HG02852 (cell line): ENCODE measurements around the gene ERICH2.

Experiments
- ATAC-seq: cut with Tn5 transposase; IDR thresholded peaks from one replicate; pipeline ENCODE4 v1.9.1; 2021; ENCODE audit warnings: mild to moderate bottlenecking, moderate library complexity; ENCODE audit not compliant: unreplicated experiment

The ERICH2 gene

DNA sequence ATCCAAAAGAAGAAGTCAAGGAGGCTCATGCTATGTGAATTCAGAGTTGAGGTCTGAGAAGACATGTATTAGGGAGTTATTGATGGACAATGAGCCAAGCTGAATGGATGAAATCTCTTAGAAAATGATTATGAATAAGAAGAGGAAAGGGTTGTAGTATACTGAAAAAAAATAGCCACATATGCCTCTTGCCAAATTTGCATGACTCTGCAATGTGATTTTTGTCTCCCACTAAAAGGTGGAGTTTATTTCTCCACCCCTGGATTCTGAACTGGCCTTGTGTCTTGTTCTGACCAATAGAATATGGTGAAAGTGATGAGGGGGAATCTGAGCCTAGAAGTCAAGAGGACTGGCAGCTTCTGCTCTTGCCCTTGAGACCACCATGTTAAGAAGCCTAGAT, 8.6 kb upstream of the ERICH2 start:
- ATAC-seq = no peak

DNA sequence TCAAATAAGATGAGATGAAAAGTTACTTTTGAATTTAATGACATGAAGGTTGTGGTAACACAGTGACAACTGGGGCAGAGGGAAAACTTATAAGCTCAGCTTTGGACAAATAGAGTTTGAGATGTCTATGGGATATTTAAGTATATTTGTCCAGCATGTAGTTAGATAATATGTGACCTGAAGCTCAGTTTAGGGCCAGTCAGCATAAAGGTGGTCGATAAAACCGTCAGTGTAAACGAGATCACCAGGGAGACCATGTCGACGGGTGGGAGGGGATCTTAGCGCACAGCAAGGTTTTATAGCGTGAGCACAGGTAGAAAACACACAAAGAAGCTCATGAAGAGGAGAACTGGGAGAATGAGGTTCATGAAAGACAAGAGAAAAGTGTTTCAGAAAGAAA, 7.4 kb upstream of the ERICH2 start:
- ATAC-seq = no peak

GRCh38 chr2:170763232-170763631, 6.9 kb upstream of the ERICH2 start:
- no peak for ATAC-seq

DNA sequence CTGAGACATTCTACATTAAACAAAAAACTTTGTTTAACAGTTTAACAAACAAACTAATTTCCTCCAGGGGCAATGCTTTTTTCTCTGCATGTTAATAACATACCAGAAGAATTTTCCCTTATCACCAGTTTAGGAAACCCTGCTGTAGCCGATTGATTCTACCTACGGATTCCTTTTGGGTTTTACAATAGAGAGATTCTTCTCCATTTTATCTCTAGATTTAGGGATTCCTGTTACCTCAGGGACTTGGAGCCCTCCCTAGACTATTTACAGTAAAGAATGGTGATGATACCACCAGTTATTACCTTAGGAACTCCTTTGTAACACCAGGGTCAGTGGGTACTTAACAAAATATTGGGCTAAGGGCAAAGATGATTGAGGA, 5.3 kb upstream of the ERICH2 start:
- ATAC-seq = no peak

DNA sequence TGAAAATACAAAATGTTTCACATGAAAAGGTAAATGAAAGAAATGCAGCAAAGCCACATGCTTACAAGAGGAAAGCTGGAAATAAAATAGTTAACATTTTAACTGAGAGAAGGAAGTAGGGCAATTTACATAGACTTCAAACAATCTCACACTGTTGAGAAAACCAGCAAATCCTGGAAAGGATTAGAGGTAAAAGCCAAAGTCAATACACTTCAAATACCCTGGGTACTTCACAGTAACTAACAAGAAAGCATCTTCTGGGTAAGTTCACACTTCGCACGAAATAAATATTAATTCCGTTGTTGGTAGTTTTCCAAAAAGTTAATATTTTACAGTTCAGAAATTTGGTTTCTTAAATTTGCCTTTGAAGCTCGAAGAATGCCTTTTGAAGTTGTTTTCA, 3.5 kb upstream of the ERICH2 start:
- ATAC-seq = no peak

DNA sequence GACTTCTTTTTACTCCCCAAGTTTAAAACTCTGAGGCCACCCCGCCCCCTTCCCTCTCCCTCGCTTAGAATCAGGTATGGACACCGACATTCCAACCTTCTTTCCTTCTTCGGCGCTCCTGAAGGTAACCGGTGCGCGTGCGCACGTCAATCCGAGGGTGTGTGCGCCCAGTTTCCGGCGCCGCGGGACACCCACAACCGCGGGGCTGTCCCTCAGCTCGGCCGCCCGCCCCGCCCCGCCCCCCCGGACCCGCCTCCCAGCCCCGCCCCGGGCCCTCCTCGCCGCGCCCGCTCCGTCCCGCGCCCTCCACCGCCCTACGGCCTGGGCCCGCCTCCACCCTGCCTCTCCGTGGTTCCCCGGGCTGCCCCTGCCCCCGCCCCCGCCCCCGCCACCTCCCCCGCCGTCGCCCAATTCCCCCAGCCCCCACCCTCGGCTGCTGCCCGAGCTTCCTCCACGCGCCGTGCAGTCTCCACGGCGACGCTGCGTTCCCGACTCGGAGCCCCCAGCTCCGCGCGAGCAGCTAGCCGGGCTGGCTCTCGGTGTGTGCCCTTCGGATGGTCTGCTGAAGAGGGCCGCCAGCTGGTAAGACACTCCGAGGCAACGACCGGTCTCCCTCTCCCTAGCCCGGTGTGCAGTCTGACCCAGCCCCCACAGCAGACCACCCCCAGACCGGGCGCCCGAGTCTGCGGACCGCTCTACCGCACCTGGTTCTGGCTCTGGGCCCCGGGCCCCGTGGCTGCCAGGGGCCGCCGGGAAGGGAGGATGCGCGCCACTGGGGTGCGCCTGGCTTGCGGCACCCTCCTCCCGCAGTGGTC, 635 bp downstream of the ERICH2 start:
- peak; percentile 84 for ATAC-seq

GRCh38 chr2:170771421-170771937, 1.3 kb downstream of the ERICH2 start:
- ATAC-seq = no peak

DNA sequence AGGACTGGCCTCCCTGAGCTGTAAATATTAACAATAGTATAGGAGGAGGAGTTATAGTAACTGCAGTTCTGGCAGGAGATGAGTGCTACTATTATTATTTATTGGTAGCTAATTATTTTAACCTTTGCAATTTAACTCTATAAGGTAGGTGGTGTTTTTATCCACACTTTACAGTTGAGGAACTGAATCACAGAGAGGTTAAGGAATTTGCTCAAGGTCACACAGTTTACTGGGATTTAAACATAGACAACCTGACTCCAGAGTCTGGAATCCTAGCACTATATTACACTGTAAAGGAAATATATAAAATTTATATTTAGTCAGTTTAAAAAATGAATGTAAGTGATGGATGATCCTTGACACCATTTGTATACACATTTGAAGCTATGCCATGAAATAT, 2.1 kb downstream of the ERICH2 start:
- ATAC-seq = no peak

DNA sequence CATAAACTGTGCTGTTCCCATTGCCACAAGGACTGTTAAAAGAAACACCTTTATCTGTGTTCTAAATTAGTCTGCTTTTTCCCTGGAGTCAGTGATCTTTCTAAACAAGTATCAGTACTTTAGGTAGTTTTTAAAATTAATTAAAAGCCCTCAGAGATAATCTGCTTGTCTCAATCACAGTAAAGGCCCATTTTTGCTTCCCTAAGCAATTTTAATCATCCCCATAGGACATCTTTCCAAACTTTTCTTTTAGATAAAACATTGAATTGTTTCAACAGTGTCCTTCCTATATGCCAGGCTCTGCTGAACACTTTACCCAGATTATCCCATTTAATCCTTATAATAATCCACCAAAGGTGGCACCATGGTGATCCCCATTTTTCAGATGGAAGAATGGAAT, 3.9 kb downstream of the ERICH2 start:
- no peak for ATAC-seq

DNA sequence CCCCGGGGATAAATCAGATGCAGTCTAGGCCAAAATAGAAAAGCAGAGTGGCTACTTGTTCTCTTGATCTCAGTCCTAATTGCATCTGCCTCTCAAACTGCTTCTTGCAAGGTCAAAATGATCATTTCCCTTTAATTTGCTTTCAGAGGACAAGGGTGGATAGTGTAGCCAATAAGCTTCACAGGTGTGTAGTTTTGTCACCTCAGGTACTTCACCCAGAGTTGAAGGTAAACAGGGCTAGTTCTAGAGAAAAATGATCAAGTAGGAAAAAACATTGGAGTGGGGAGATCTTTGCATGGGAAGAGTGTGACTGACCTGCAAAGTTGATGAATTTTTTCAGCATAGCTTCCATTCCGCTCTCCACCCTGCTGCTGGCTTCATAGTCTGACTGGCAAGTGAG, 8.7 kb downstream of the ERICH2 start:
- ATAC-seq = no peak

DNA sequence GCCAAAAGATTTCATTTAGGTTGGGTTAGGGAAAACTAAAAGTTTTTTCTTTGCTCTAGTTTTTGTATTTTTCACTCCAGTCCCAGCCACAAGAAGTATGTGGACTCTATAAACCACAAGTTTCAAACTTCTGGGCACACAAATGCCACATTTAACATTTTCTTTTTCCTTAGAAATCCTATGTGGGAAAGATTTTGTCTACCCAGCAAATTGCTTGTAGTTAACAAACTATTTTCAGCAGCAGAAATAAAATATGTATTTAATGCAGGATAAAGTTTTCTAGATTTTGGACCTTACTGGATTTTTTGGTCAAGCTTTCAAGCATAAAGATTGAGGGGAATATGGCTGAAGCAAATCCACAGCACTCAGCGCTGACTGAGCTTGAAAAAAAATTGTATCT, 9.1 kb downstream of the ERICH2 start:
- ATAC-seq = no peak

DNA sequence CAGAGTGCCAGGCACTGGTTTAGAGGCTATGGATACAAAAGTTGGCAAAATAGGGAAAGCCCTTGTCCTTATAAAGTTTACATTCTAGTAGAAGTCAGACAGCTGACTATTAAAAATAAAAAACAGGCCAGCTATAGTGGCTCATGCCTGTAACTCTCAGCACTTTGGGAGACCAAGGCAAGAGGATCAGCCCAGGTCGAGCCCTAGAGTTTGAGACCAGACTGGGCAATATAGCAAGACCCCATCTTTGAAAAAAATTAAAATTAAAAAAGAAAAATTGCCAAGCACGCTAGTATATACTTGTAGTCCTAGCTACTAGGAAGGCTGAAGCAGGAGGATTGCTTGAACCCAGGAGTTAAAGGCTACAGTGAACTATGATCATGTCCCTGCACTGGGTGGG, 12.5 kb downstream of the ERICH2 start:
- no peak for ATAC-seq

DNA sequence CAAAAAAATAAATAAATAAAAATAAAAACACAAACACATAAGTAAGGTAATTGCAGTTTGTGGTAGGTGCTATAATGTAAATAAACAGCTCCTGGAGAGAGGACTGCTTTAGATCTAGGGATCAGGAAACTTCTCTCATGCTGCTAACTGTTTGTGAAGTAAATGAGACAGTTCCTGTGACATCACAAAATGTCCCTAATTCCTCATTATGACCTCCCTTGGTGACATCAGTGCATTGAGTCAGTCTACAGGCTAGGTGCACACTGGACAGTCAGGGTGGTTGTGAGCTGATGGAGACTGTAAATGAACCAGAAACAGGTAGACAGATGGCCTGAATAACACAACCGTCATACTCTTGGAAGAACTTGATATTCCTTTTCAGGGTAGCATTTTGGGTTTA, 13.4 kb downstream of the ERICH2 start:
- no peak for ATAC-seq

GRCh38 chr2:170798996-170799395, 28.8 kb downstream of the ERICH2 start:
- ATAC-seq = no peak

- no peak for ATAC-seq
These were observed 36.4 kb downstream of the ERICH2 start for GRCh38 chr2:170806548-170806947.

DNA sequence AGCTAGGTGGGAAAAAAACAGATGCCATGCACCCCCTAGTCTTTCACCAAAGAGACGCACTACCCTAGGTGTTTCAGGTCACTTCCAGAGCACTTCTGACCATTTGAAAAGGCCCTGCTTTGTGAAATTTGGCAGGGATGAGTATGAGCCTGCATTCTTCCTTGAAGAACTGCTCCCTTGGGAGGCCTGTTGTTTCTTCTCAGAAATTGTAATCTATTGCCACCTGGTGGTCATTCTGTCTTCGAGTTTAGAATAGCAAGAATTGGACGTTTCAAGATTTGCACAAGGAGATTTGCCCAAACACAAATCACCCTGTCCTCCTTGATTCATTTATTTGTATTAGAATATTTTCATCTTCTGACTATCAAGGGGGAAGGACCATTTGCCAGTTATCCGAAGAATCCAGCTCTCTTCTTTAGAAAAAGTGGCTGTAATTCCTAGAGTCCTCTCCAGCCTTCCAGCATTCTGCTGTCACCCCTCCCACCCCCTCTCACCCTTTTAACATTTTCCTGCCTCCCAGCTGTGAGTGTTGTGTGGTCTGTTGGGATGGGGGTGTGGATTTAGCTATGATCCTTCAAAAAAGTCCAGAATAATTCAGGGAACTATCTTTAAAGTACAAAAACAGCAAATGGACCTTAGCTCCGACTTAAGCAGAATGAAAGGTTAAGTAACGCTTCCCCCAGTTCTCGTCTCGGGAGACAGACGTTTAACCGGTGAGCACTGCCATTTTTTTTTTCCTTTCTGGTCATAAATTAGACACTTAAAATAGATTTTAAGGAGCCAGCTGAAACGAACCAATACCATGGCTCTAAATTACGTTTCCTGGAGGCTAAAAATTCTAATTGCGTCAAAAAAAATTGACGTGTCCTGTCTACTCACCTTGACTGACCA, 42.8 kb downstream of the ERICH2 start:
- no peak for ATAC-seq

DNA sequence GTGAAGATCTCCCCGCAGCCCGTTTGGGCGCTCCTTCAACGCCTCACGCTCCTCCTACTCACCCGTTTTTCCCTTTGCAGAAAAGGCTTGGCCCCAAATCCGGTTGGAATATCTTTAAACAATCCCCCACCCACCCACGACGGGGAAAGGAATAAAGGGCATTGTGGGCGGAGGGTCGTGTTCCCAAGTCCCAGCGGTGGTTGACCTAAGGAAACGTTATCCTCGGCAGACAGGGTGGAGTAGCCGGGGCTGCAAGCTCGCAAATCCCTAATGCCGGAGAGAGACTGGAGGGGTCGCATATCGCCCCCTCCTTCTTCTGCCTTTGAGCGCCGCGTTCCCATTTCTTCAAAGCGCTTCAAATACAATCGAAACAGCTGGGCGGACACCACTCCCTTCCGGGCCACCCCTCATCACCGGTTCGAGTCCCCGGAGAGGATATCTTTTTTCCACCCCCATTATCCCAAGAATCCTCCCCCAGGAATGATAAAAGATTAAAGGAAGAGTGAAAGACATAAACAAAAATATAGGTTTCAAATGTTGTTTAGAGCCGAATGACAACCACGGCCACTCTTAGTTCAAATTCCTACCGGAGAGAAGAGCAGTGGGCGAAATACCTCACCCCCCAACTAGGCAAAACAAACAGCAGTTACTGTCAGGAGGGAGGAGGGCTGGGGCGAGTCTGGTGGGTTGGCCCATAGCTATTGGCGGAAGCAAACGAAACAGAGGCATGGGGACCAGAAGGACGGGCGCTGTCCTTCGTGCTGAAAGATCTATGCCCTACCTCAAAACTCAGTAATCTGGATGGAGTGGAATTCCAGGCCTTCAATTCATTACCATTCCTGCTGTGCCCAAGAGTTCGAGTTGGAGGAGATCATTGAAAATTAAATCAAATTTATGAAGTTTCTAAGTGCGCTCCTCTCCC, 43.7 kb downstream of the ERICH2 start:
- no peak for ATAC-seq

DNA sequence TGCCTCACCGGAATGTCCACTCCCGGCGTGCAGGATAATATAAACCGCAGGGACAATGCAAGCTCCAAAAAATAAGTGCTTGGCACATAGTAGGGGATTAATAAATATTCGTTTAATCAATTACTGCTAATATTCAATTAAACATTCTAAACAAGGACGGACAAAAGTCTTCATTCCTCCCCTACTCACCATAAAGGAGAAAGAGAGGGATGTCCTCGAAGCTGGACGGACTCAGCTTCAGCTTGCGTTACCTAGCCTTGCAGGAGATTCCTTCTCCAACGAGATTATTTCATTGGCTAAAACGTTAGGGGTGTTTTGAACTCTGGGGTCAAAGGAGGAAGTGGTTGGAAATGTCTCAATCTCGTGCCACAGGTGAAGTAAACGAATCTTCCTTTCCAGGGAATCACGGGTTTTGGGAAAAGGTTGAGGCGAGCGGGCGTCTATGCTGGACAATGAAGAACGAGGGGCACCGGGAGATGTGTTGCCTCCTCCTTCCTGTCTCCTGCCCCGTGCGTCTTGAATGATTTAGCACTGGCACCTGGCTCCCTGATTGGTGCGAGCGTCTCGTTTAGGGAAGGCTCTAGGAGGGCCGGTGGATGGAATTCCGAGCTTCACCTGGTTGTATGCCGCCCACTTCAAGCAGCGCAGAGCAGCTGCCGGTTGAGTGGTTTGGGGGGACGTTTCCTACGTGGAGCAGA, 44.5 kb downstream of the ERICH2 start:
- no peak for ATAC-seq

GRCh38 chr2:170815311-170815710, 45.1 kb downstream of the ERICH2 start:
- ATAC-seq = no peak

DNA sequence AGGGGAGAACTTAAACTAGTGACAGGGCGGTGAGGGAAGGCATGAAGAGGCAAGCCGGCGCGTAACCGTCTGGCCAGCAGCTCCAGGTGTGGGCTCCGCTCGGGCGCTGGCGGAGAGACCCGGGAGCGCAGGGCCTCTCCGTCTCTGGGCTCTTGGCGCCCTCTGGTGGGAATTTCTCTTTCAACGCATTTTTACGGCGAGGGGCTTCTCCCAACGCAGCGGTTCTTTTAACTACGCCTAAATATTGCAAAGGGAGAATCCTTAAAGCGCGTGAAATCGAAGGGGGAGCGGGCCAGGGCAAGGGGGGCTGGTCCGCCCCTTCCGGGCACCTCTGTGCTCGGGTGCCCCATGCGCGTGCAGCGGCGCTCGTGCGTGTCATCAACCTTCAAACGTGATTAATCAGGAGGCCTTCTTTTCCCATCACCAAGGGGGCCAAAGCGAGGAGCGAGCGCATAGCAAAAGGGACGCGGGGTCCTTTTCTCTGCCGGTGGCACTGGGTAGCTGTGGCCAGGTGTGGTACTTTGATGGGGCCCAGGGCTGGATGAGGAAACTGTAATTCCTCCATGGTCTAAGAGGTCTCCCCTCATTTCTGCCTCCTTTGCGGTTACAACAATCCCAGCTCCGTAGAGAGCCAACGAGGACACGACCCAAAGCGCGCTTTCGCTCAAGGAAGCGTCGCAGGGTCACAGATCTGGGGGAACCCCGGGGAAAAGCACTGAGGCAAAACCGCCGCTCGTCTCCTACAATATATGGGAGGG, 45.7 kb downstream of the ERICH2 start:
- ATAC-seq = peak; percentile 36
